Measurements from ENCODE around the gene TRIM67.

- no peak for TF ChIP-seq CTCF (IDR thresholded peaks at IDR 0.05)
- TF ChIP-seq EZH2phosphoT487 (IDR thresholded peaks at IDR 0.05): no peak
These were observed 39.6 kb downstream of the TRIM67 start for GRCh38 chr1:231201375-231201978.
